NCI-H748 treated with DMSO at 0.1 percent for 48 hours (cell line): ENCODE data around the gene USP7.
A peak's percentile ranks its signal among the peaks of the same experiment; 100 is the strongest.
"Not testable (repeated sequence)": the region's sequence is repeated elsewhere in the genome, so short reads cannot be mapped to it uniquely, and the experiment has no call there.

Experiments
- DNase-seq: peaks from one replicate; lab custom pipeline; 2025; lab: John Stamatoyannopoulos, UW

The USP7 gene

GRCh38 chr16:8924214-8924613 lies 39.5 kb downstream of the USP7 start:
- no peak for DNase-seq

- no peak for DNase-seq
Measured at GRCh38 chr16:8923199-8923598, 40.5 kb downstream of the USP7 start.

GRCh38 chr16:8921347-8921984 lies 42.2 kb downstream of the USP7 start:
- DNase-seq = no peak

- DNase-seq = no peak
Measured at GRCh38 chr16:8920645-8921346, 42.9 kb downstream of the USP7 start.

- no peak for DNase-seq
Measured at GRCh38 chr16:8919934-8920462, 43.7 kb downstream of the USP7 start.

- no peak for DNase-seq
Measured at GRCh38 chr16:8919089-8919933, 44.4 kb downstream of the USP7 start.

- not testable (repeated sequence) for DNase-seq
Measured at GRCh38 chr16:8917336-8917735, 46.4 kb downstream of the USP7 start.

- no peak for DNase-seq
Measured at GRCh38 chr16:8916541-8917225, 47.0 kb downstream of the USP7 start.

GRCh38 chr16:8915722-8916301 lies 47.9 kb downstream of the USP7 start:
- no peak for DNase-seq

- no peak for DNase-seq
Measured at GRCh38 chr16:8914098-8914497, 49.6 kb downstream of the USP7 start.

GRCh38 chr16:8912793-8913192 lies 50.9 kb downstream of the USP7 start:
- DNase-seq = no peak

GRCh38 chr16:8910811-8911210 lies 52.9 kb downstream of the USP7 start:
- no peak for DNase-seq

GRCh38 chr16:8908810-8909468 lies 54.8 kb downstream of the USP7 start:
- no peak for DNase-seq

GRCh38 chr16:8907096-8907495 lies 56.6 kb downstream of the USP7 start:
- no peak for DNase-seq

GRCh38 chr16:8905795-8906591 lies 57.7 kb downstream of the USP7 start:
- DNase-seq = no peak

- peak; percentile 9 for DNase-seq
Measured at GRCh38 chr16:8905168-8905762, 58.4 kb downstream of the USP7 start.

GRCh38 chr16:8904018-8904430 lies 59.7 kb downstream of the USP7 start:
- DNase-seq = no peak

- DNase-seq = no peak
Measured at GRCh38 chr16:8903004-8903403, 60.7 kb downstream of the USP7 start.

GRCh38 chr16:8901320-8901861 lies 62.3 kb downstream of the USP7 start:
- no peak for DNase-seq

GRCh38 chr16:8900343-8900742 lies 63.4 kb downstream of the USP7 start:
- no peak for DNase-seq
